GM18907 (cell line): ENCODE measurements around the gene BTN2A1.
"Not testable (repeated sequence)": the region's sequence is repeated elsewhere in the genome, so short reads cannot be mapped to it uniquely, and the experiment has no call there.

Experiments
- ATAC-seq: cut with Tn5 transposase; IDR thresholded peaks from one replicate; pipeline ENCODE4 v1.9.1; 2021; ENCODE audit warnings: mild to moderate bottlenecking, moderate library complexity; ENCODE audit not compliant: unreplicated experiment

Gene BTN2A1

GRCh38 chr6:26432627-26433201, 25.0 kb upstream of the BTN2A1 start:
- ATAC-seq = no peak

GRCh38 chr6:26433680-26434079, 24.1 kb upstream of the BTN2A1 start:
- not testable (repeated sequence) for ATAC-seq

GRCh38 chr6:26436018-26436417, 21.7 kb upstream of the BTN2A1 start:
- ATAC-seq = no peak

DNA sequence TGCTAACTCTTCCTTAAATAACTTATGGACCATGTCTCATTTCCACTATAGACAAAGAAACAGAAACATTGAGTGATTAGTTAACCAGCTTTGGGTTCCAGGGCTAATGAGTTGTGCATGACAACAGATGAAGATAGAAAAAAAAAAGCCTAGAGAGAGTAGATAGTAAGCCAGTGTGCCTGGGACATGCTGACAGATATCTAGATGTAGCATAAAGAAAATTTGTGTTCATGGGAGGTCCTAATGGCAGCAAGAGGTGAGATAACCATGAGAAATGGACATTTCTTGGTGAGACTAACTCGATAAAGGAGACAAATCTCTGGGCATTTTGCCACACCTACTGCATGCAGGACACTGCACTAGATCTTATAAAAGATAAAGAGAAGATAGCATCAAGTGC, 20.2 kb upstream of the BTN2A1 start:
- ATAC-seq = no peak

- no peak for ATAC-seq
Measured at GRCh38 chr6:26438000-26438399, 19.8 kb upstream of the BTN2A1 start.

DNA sequence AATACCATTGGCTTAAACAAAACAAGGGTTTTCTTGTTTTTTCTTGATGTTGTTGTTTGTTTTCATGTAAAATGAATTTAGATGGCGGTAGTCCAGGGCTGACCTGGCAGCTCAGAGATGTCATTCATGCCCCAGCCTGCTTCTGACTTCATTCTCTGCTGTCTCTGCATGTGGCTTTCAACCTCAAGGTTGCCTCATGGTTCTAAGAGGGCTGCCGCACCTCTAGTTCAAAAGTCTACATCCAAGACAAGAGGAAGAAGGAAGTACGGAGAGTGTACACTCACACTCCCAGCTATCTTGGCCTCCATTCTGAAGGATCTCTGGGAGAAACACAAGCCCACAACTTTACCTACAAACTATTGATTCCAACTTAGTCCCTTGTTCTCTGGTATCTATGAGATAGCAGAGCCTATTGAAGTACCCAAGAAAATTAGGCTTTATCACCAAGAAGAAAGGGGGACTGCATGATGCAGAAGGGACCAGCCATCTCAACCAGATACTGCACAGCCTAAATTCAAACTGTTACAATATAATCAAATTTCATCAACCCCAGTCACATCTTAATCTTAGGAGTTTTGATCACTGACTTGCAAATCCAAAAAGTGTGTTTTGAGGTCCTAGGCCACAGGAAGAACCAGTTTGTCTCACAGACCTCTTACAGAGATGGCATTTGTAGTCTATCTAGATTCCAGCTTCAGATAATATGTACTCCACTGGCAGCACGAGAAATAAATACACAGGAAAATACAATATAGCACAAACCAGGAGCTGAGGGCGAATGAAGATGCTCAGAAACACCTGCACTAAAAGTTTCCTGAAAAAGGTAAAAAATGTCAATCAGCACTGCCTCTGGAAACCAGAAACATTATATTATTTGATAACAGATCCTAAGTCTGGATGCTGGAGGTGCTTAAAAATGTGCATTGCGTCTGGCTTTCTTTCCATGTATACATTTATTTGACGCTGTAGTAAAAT, 18.3 kb upstream of the BTN2A1 start:
- ATAC-seq = no peak

GRCh38 chr6:26440977-26441358, 16.8 kb upstream of the BTN2A1 start:
- no peak for ATAC-seq

- ATAC-seq = no peak
Measured at GRCh38 chr6:26441977-26442376, 15.8 kb upstream of the BTN2A1 start.

DNA sequence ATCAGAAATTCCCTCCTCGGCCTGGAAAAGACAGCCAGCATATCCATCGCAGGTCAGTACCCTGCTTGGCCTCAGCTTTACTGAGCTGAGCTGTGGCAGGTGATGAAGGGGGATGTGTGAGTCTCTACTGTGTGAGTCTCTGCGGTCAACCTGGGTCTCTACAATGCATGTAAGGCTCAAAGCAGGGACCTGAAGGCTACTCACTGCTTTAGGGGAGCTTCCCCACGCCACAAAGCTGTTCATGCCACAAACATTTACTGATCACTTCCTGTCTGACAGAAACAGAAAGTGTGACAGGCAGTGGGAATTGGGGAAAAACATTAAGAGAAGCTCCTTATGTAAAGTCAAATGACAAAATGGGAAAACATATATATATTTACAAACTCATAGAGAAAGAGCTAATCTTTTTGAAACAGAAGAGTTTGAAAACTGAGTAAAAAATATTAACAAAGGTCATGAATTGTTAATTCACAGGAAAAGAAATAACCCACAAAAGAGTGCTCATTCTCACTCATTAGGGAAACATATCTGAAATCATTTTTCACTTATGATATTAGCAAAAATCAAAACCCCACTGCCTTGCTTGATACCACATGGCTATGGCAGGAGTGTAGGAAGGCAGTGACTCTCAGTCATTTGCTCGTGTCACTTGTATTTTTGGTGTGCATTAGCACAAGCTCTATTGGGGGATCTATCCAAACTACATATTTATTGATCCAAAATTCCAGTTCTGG, 11.7 kb upstream of the BTN2A1 start:
- peak; percentile 72 for ATAC-seq

- no peak for ATAC-seq
Measured at GRCh38 chr6:26447257-26447656, 10.5 kb upstream of the BTN2A1 start.

DNA sequence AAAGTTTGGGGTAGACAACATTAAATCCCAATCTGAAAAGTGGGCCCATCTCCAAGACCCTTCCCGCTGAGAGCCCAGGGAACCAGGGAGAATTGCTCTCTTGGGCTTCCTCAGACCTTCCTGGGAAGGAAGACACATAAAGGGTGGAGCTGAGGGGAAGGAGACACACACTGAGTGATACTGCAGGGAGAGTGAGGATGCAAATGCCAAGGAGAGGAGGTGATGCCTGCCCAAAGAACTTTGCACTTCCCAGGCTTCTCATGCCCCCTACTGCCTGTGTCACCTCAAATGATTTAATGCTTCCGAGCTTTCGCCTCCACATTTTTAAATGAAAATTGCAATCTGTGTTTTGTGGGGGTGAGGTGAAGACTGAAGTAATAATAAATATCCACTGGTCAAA, 7.5 kb upstream of the BTN2A1 start:
- no peak for ATAC-seq

DNA sequence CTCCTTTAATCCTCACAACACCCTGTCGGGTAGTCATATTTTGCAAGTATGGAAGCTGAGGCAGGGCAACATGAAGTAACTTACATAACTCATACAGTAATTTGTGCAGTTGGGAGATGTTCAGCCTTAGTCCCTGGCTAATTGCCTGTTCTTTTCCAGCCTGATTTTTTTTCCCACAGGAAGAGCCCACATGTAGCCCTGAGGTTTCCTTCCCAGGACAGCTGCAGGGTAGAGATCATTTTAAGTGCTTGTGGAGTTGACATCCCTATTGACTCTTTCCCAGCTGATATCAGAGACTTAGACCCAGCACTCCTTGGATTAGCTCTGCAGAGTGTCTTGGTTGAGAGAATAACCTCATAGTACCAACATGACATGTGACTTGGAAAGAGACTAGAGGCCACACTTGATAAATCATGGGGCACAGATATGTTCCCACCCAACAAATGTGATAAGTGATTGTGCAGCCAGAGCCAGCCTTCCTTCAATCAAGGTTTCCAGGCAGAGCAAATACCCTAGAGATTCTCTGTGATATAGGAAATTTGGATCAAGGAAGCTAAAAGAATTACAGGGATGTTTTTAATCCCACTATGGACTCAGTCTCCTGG, 5.0 kb upstream of the BTN2A1 start:
- no peak for ATAC-seq

DNA sequence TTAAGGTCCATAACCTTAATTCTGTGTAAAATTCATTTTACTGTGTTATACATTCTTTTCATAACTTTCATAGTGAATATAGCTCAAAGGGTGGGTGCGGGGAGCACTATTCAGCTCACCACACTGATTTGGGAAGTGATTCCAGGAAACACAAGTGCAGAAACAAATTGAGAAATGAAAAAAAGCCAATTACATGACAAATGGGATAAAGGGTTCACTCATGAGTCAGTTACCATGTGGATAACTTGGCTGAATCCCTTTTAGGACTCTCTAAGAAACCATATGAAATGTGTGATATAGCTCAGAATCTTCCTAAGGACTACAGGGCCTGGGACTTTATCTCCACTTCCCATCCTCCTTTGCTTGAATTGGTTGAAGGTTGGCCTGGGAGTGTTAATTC, 3.1 kb upstream of the BTN2A1 start:
- no peak for ATAC-seq

DNA sequence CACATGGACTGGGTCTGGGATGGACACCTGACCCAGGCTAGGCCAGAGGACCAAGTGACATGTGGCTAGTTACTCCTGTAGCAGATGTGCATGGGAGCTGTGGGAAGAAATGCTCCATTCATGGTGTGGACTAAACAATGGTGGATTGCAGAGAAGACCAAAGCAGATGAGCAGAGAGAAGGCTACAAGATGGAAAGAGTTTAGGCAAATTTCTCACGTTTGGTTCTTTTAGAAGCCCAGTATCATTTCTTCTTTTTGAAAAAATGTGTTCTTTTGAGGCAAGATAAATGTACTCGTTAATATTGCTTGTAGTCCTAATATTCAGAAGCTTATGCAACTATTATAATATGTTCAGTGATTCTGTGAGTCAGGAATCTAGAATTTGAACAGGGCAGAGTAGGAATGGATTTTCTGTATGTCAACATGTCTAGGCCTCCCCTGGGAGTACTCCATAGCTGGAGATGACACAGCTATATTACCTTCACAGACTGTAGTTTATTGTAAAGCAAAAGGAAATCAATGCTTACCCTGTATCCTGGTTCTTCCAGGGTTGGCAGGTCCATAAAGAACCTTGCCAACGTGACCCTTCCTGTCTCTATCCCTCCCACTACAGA, 2.3 kb upstream of the BTN2A1 start:
- no peak for ATAC-seq

DNA sequence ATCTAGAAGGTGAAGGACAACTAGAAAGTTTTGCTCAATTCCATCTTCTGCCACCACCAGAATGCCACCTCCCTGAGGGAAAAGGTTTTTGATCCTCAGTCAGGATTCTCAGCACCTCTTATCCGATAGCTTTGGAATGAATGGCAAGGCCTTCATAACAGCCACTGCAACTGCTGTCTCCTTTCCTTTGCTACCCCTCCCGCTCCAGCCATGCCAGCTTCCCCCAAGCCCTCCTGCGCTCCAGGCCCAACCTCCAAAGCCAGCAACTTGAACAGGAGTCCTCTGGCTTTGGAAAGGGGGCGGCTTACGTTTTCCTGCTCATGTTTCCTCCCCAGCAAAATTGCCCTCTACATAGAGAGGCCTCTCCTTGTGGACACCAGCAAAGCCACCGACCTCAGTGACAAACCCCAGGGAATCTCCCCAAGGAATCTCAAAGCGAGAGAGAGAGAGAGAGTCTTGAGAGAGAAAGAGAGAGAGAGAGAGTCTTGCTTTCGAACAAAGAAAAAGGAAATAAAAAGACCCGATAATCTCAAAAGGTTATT, 420 bp upstream of the BTN2A1 start:
- ATAC-seq = peak; percentile 28

DNA sequence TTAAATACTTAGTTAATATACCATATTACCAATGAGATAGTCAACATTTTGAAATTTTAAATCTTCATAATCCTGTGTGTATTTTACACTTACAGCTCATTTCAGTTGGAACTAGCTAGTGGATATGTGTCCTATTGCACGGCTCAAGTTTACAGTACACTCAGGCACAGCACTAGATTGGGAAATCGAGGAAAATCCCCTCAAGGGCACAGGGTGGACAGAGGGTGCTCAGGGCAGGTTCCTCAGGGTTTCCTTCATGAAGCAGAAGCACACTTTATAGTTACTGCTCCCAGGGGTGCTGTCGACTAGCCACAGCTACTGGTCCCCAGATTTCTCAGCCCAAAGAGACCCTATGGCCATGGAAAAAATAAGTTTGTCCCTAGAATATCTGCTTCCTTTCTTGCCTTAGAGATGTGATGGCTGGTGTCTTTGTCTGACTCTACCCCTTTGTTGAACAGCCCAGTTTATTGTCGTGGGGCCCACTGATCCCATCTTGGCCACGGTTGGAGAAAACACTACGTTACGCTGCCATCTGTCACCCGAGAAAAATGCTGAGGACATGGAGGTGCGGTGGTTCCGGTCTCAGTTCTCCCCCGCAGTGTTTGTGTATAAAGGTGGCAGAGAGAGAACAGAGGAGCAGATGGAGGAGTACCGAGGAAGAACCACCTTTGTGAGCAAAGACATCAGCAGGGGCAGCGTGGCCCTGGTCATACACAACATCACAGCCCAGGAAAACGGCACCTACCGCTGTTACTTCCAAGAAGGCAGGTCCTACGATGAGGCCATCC, 1.5 kb downstream of the BTN2A1 start:
- ATAC-seq = no peak

DNA sequence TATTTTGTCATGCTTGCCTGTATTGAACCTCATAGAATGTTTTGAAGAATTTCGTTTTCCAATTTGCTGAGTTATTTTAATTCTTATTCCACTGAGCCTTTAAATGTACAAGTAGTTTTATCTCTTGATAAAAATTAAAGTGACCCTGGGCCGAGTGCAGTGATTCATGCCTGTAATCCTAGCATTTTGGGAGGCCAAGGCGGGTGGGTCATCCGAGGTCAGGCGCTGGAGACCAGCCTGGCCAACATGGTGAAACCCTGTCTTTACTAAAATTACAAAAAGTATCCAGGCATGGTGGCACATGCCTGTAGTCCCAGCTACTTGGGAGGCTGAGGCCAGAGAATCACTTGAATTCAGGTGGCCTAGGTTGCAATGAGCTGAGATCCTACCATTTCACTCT, 3.6 kb downstream of the BTN2A1 start:
- not testable (repeated sequence) for ATAC-seq

- ATAC-seq = no peak
Measured at GRCh38 chr6:26464014-26464413, 6.3 kb downstream of the BTN2A1 start.

DNA sequence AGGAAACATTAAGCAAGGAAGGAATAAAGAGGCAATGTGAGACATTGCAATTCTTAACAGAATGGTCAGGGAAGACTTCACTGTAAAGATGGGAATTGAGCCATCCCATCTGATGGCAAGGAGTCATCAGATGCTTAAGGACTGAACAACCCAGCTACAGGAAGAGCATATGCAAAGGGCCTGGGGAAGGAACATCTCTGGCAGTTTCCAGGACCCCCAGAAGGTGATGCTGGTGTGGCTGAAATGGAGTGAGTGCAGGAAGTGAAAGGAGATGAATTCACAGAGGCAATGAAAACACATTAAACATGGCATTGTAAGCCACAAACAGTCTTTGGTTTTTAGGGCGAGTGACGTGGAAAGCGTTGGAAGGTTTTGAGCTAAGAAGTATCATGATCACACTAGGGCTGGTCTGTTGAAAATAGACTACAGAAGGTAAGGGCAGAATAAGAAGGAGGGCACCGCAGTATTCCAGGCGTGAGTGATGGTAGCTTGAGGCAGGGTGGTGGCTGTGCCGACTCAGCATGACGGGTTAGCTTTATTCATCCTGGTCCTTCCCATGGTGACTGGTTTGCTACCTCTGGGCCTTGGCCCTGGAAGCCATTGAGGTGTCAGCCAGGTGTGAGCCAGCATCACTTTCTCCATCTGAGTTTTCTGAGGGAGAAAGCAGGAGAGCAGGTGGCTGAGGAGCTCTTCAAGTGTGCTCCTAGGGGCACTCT, 6.8 kb downstream of the BTN2A1 start:
- no peak for ATAC-seq
